K562 (cell line): ENCODE measurements around the gene SLC6A6. TPM values are rescaled to one million over a fixed set of nuclear protein-coding genes. Genes with fewer than 3 reads are reported as not detected.

Experiments
- BCL6 ChIP-seq: fragments of 250-450 bp; sonication (Bioruptor Pico); IDR thresholded peaks from 2 replicates; pipeline ENCODE4 v1.4.0; 2020
- BCLAF1 ChIP-seq, 2 experiments: fragments of 450-650 bp in 1 of 2; IDR thresholded peaks; 2 replicates each; pipeline ENCODE4 v1.6.1; 2011 to 2017; ENCODE audit warnings: low read depth in 2 of 2, antibody characterized with exemption in 1 of 2, borderline replicate concordance in 1 of 2, low read length in 1 of 2, mild to moderate bottlenecking in 1 of 2, mixed read lengths in 1 of 2; ENCODE audit not compliant: control insufficient read depth in 1 of 2
- BRCA1 ChIP-seq, 2 experiments: fragments of 450-650 bp in 1 of 2; sonication (generic) in 1 of 2; formaldehyde crosslinking in 1 of 2; IDR thresholded peaks; 2 replicates each; pipeline versions ENCODE4 v1.5.0 to v1.6.1; 2017 to 2020; ENCODE audit warnings: mild to moderate bottlenecking in 1 of 2, missing genetic modification reagents in 1 of 2
- BRD9 ChIP-seq: fragments of 450-650 bp; IDR thresholded peaks from 2 replicates; pipeline ENCODE4 v1.6.1; 2018; ENCODE audit warnings: low read depth; ENCODE audit not compliant: partially characterized antibody
- CBX5 ChIP-seq: IDR thresholded peaks from 2 replicates; pipeline ENCODE4 v1.6.1; 2014; ENCODE audit warnings: low read depth, borderline replicate concordance
- CCAR2 ChIP-seq: fragments of 200-400 bp; formaldehyde crosslinking; IDR thresholded peaks from 2 replicates; pipeline ENCODE4 v1.6.1; 2017; ENCODE audit warnings: mild to moderate bottlenecking, low read depth, low read length
- ELF1 ChIP-seq: fragments of 200-800 bp; sonication (Bioruptor generic); IDR thresholded peaks from 2 replicates; pipeline ENCODE4 v1.6.1; 2016; ENCODE audit warnings: missing genetic modification characterization, missing compliant biosample characterization
- HBP1 ChIP-seq: fragments of 450-650 bp; formaldehyde crosslinking; IDR thresholded peaks from 2 replicates; pipeline ENCODE4 v1.4.0; 2022; ENCODE audit warnings: missing genetic modification characterization
- HDAC6 ChIP-seq: IDR thresholded peaks from 2 replicates; pipeline ENCODE4 v1.6.1; 2012; ENCODE audit warnings: low read depth, mild to moderate bottlenecking, control low read depth, inconsistent platforms, low read length, moderate library complexity
- HMG20B ChIP-seq: fragments of 250-450 bp; sonication (Bioruptor Pico); IDR thresholded peaks from 2 replicates; pipeline ENCODE4 v1.5.0; 2021; ENCODE audit warnings: mild to moderate bottlenecking
- HNRNPUL1 ChIP-seq: fragments of 200-400 bp; formaldehyde crosslinking; IDR thresholded peaks from 2 replicates; pipeline ENCODE4 v1.6.1; 2017; ENCODE audit warnings: low read length
- L3MBTL2 ChIP-seq: fragments of 450-650 bp; IDR thresholded peaks from 2 replicates; pipeline ENCODE4 v1.6.1; 2016; ENCODE audit warnings: mild to moderate bottlenecking, moderate library complexity
- MYNN ChIP-seq, 2 experiments: sonication (generic); formaldehyde crosslinking in 1 of 2; IDR thresholded peaks; 2 replicates each; pipeline versions ENCODE4 v1.5.0 to v1.6.1; 2016 to 2020; ENCODE audit warnings: antibody characterized with exemption in 1 of 2, missing genetic modification reagents in 1 of 2
- PHF20 ChIP-seq: fragments of 450-650 bp; IDR thresholded peaks from 2 replicates; pipeline ENCODE4 v1.6.1; 2018; ENCODE audit not compliant: partially characterized antibody
- POLR3G ChIP-seq: IDR thresholded peaks from 2 replicates; pipeline ENCODE4 v1.6.1; 2011; ENCODE audit not compliant: insufficient read length, insufficient replicate concordance; ENCODE audit errors: extremely low read depth
- RBM17 ChIP-seq: fragments of 200-400 bp; formaldehyde crosslinking; IDR thresholded peaks from 2 replicates; pipeline ENCODE4 v1.6.1; 2017; ENCODE audit warnings: low read depth, mild to moderate bottlenecking, low read length, borderline replicate concordance
- SETDB1 ChIP-seq: IDR thresholded peaks from one replicate; pipeline ENCODE4 v1.6.1; 2012; ENCODE audit warnings: low read length, control low read depth, inconsistent platforms
- SNAPC5 ChIP-seq: fragments of 250-450 bp; sonication (Bioruptor Pico); IDR thresholded peaks from 2 replicates; pipeline ENCODE4 v1.8.0; 2021; ENCODE audit warnings: moderate library complexity, mild to moderate bottlenecking, inconsistent platforms
- SRSF7 ChIP-seq: fragments of 200-400 bp; formaldehyde crosslinking; optimal IDR thresholded peaks from 2 replicates; pipeline ENCODE3; 2017; ENCODE audit warnings: mild to moderate bottlenecking, low read depth, low read length
- TAF9B ChIP-seq: fragments of 450-650 bp; IDR thresholded peaks from 2 replicates; pipeline ENCODE4 v1.6.1; 2018; ENCODE audit warnings: mild to moderate bottlenecking; ENCODE audit not compliant: partially characterized antibody
- TRIM28 ChIP-seq: fragments of 450-650 bp; IDR thresholded peaks from 2 replicates; pipeline ENCODE4 v1.6.1; 2017
- USF2 ChIP-seq: sonication (generic); formaldehyde crosslinking; IDR thresholded peaks from 2 replicates; pipeline ENCODE4 v1.5.0; 2020; ENCODE audit warnings: missing genetic modification reagents
- ZNF121 ChIP-seq: sonication (generic); formaldehyde crosslinking; conservative IDR thresholded peaks from 2 replicates; pipeline ENCODE4 v1.8.0; 2022; ENCODE audit warnings: missing genetic modification reagents
- ZNF695 ChIP-seq: fragments of 450-650 bp; formaldehyde crosslinking; IDR thresholded peaks from 2 replicates; pipeline ENCODE4 v1.4.0; 2020; ENCODE audit warnings: mild to moderate bottlenecking, moderate library complexity
- polyA plus RNA-seq, 8 experiments: library from polyadenylated mRNA; depleted of rRNA in 4 of 8; stranded (reverse) in 5 of 8; unstranded in 3 of 8; fragments of >200 nt; fragmentation: Nextera tagmentation in 2 of 8; fragmentation: Illumina TruSeq in 1 of 8; extraction: Ambion mirVana in 2 of 8; extraction: Trizol in 1 of 8; gene quantifications; 2 replicates each; pipeline versions ENCODE4 v1.2.1 to v1.2.3, GENCODE V29; 2011 to 2014; ENCODE audit warnings: inconsistent platforms in 1 of 8, missing spikeins in 1 of 8
- total RNA-seq, 7 experiments: library from RNA; depleted of rRNA in 6 of 7; stranded (reverse); fragments of >200 nt in 6 of 7; fragmentation: Illumina TruSeq in 2 of 7; extraction: Trizol in 2 of 7; gene quantifications; 2 replicates each; pipeline versions ENCODE4 v1.2.1 to v1.2.3, GENCODE V29; 2011 to 2021; ENCODE audit warnings: low replicate concordance in 1 of 7

SLC6A6 gene
- total and polyA plus RNA-seq, 9 of the 15 experiments (the other 6 are each of a cell fraction or from before 2014, with no cell fraction given) = 12.3 to 203 (median 93.2) TPM

- TF ChIP-seq BCLAF1 (IDR thresholded peaks at IDR 0.05; ENCODE audit: borderline replicate concordance in 1 of 2, control insufficient read depth in 1 of 2, low read depth in 2 of 2, low read length in 1 of 2) (no peak), PHF20 (no peak), ZNF695 (CRISPR knock-in tag) (no peak), TRIM28 (no peak), USF2 (CRISPR knock-in tag) (no peak), POLR3G (no peak), RBM17 (no peak), SRSF7 (no peak), HNRNPUL1 (no peak), BRCA1 (IDR thresholded peaks at IDR 0.05) (no peak), BRCA1 (CRISPR knock-in tag; IDR thresholded peaks at IDR 0.05) (no peak), MYNN (IDR thresholded peaks at IDR 0.05) (peak; percentile 93; the same call in 1 of the 2 replicates), MYNN (CRISPR knock-in tag; IDR thresholded peaks at IDR 0.05) (no peak), SETDB1 (no peak), BRD9 (peak; percentile 73), ELF1 (tag) (peak; percentile 52), TAF9B (no peak), CBX5 (no peak), HDAC6 (no peak), CCAR2 (no peak), ZNF121 (CRISPR knock-in tag) (no peak), SNAPC5 (no peak), HMG20B (CRISPR knock-in tag) (no peak), HBP1 (CRISPR knock-in tag) (no peak), L3MBTL2 (peak; percentile 87), BCL6 (CRISPR knock-in tag) (no peak; the same call in 1 of the 2 replicates)
These were observed 8.2 kb downstream of the SLC6A6 start (continued) for GRCh38 chr3:14410503-14411165.
